PC-9 (cell line): ENCODE results near the gene SLC35F3.

ENCODE experiments used
- CTCF ChIP-seq: fragments of 200-600 bp; sonication (generic); conservative IDR thresholded peaks from 2 replicates; pipeline ENCODE4 v1.6.1; 2017; ENCODE audit warnings: mixed run types, antibody characterized with exemption, mild to moderate bottlenecking, moderate library complexity
- EZH2 ChIP-seq: fragments of 200-600 bp; sonication (generic); IDR thresholded peaks from 2 replicates; pipeline ENCODE4 v1.8.0; 2017; ENCODE audit warnings: antibody characterized with exemption, low read depth

DNA sequence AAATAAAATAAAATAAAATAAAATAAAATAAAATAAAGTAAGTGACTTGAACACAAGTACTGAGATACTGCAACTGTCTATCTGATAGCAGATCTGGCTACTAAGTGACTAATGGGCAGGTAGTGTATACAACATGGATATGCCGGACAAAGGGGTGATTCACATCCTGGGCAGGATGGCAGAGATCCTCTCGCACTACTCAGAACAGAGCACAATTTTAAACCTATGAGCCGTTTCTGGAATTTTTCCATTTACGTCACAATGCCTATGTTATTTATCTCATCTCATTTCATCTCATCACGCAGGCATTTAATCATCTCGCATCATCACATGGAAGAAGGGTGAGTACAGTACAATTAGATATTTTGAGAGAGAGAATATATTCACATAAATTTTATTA lies 235.5 kb downstream of the SLC35F3 start:
- TF ChIP-seq EZH2 (no peak), CTCF (no peak)
